Measurements from ENCODE around the gene DLX5.

The DLX5 gene

DNA sequence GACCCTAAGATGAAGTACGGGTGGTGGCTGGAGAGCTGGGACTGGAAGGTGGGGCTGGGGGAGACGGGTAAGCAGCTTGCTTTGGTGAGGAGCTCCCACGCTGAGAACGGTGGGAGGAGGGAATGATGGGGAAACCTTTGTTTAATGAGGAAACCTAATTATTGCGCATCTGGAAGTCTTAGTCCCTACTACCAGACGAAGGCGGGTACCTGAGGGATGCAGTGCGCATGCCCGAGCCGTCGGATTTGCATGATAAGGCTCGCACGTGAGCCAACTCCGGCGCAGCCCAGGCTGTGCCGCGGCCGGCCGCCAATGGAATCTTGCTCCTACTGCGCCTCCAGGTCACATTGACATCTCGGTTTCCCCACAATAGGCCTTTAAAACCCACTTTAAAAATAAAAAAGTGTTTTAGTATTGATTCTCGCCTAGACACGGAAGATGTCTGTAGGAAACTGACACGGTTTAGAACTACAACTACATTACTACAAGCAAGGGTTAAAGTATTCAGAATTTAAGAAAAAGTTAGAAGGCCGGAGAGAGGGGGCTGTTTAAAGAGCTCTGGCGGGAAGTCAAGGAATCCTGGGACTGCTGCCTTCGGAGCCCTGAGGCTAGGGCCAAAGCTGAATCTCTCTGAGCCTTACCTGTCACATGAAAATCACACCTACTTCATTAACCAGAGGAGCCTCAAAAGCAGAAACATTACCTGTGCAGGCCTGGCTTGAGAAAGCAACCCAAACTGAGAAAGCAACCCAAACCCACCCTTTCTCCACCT lies 31.4 kb downstream of the DLX5 start:
- TF ChIP-seq CTCF (IDR thresholded peaks at IDR 0.05; ENCODE audit: low read depth, low read length, missing control alignments) = no peak
- H3K27me3 ChIP-seq (replicated peaks) = peaks cover 91% of the 10 kb centered on the region
- H3K27ac ChIP-seq = no peak overlapping the region
- in situ Hi-C loops (cut with HindIII; ENCODE audit: low pct_ligation_motif_present, low sequenced_read_pairs) = no loop called here
- H3K4me3 ChIP-seq (ENCODE audit: low read depth, low read length) = no peak overlapping the region
- DNase-seq = no peak
- no peaks in the 10 kb centered on the region for H3K36me3 ChIP-seq (replicated peaks)

DNA sequence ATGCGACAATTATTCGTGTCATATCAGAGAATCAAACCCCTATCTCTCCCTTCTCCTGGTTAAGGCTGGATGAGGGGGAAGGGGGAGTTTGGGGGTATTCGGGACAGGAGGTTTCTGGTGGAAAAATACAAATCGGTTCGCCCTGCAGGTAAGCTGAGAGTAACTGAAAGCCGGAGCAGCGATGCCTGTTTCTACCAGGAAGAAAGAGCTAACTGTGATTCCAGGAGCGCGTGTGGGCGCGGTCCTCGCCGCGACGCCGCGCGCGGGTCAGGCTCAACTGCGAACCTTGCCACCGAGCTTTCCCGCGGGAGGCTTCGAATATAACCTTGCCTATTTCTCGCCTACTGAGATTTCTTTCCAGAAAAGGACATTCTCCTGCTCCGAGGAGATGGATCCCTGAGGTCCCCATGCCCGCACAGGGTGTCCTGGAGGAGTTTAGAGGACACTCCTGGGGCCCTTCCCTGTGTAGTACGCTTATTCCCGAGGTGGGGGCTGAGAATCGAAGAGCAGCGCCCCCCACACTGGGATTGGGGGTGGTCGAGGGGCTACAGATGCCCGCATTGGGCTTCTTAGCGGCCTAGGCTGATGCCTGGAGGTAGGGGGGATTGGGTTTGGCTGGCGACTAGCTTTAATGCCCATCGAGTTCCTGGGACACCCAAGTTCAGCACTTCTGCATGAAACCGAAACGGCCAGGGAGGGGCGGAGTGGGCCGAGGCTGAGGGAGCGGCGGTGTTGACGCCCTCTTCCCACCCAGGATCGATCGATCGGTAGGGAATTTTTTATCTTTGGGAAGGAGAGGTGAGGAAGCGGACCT lies 32.2 kb downstream of the DLX5 start:
- H3K27ac ChIP-seq = no peak overlapping the region
- peaks cover 90% of the 10 kb centered on the region for H3K27me3 ChIP-seq (replicated peaks)
- TF ChIP-seq CTCF (IDR thresholded peaks at IDR 0.05; ENCODE audit: low read depth, low read length, missing control alignments) = no peak
- H3K36me3 ChIP-seq (replicated peaks) = no peaks in the 10 kb centered on the region
- DNase-seq = no peak
- H3K4me3 ChIP-seq (ENCODE audit: low read depth, low read length) = no peak overlapping the region
- in situ Hi-C loops (cut with HindIII; ENCODE audit: low pct_ligation_motif_present, low sequenced_read_pairs) = no loop called here

DNA sequence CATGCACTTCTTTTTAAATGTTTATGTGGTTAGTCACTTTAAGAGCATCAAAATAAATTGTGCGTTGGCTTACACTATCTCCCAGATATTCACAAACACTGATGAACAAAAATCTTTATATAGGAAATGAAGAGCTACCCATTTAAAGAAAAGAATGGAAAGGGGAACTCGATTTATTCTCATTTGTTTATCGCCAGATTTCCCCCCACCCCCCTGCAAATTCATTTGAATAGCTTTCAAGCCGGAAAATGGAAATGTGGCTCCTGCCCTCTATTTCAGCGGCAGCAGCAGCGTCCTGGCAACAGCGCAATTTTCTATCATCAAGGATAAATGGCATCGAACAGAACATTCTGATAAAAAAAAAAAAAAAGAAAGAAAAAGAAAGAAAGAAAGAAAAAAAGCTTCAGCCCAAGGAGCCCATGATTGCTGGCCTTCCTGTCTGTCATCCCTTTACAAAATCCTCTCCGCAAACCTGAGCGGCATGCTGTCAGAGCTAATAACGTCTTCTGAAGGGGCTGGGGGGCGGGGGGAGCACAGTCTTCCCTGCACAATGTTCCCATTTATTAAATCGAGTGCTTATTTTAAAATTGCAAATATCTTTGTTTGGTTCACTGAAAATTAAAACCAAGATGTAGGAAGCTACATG lies 33.0 kb downstream of the DLX5 start:
- H3K4me3 ChIP-seq (ENCODE audit: low read depth, low read length) = no peak overlapping the region
- no peak overlapping the region for H3K27ac ChIP-seq
- no peak for DNase-seq
- H3K36me3 ChIP-seq (replicated peaks) = no peaks in the 10 kb centered on the region
- in situ Hi-C loops (cut with HindIII; ENCODE audit: low pct_ligation_motif_present, low sequenced_read_pairs) = no loop called here
- peaks cover 83% of the 10 kb centered on the region for H3K27me3 ChIP-seq (replicated peaks)
- no peak for TF ChIP-seq CTCF (IDR thresholded peaks at IDR 0.05; ENCODE audit: low read depth, low read length, missing control alignments)

DNA sequence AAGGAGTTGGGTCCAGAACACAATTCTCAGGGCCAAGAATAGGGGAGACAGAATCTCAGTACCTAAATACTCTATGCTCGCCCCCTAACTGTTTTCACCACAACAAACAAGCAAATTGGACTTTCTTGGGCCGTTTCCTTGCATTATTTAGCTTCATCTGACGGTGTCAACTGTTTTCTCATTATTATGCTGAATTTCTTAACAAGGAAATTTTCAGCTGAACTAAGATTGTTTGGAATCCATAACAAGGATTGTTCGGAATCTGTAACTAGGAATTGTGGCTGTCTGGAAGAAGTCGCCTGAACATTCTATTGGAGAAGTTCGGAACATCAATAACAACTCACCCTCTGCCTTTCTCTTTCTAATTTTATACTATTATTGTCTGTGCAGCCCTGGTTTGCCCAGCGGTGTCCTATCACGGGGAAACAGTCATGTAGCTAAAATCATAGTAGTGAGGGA lies 34.7 kb downstream of the DLX5 start:
- DNase-seq = no peak
- Histone ChIP-seq H3K27ac (no peak overlapping the region), H3K36me3 (replicated peaks) (no peaks in the 10 kb centered on the region), H3K4me3 (ENCODE audit: low read depth, low read length) (no peak overlapping the region), H3K27me3 (replicated peaks) (peaks cover 69% of the 10 kb centered on the region)
- in situ Hi-C loops (cut with HindIII; ENCODE audit: low pct_ligation_motif_present, low sequenced_read_pairs) = no loop called here
- no peak for TF ChIP-seq CTCF (IDR thresholded peaks at IDR 0.05; ENCODE audit: low read depth, low read length, missing control alignments)

- peaks cover 65% of the 10 kb centered on the region for H3K27me3 ChIP-seq (replicated peaks)
- H3K4me3 ChIP-seq (ENCODE audit: low read depth, low read length) = no peak overlapping the region
- DNase-seq = no peak
- H3K27ac ChIP-seq = no peak overlapping the region
- TF ChIP-seq CTCF (IDR thresholded peaks at IDR 0.05; ENCODE audit: low read depth, low read length, missing control alignments) = no peak
- no peaks in the 10 kb centered on the region for H3K36me3 ChIP-seq (replicated peaks)
- in situ Hi-C loops (cut with HindIII; ENCODE audit: low pct_ligation_motif_present, low sequenced_read_pairs) = no loop called here
These were observed 35.3 kb downstream of the DLX5 start for GRCh38 chr7:96989241-96989858.
